GM12878 (cell line): ENCODE data around the gene MCEE. TPM values are rescaled to one million over a fixed set of nuclear protein-coding genes. Genes with fewer than 3 reads are reported as not detected.
"Not testable (repeated sequence)": the region's sequence is repeated elsewhere in the genome, so short reads cannot be mapped to it uniquely, and the experiment has no call there.

Source experiments
- ATAC-seq: fragments of 200-7000 bp; cut with Tn5 transposase; 3 replicates; pipeline ENCODE4 v1.9.1; 2020; ENCODE audit warnings: mild to moderate bottlenecking, moderate library complexity
- BruUV-seq: library from RNA; stranded (reverse); fragments of 400-500 nt; replicated peaks from 2 replicates; lab custom pipeline; 2021; lab: Mats Ljungman, UMichigan
- CTCF ChIA-PET: fragments of 300-600 bp; sonication (Branson Sonifier 250); formaldehyde crosslinking; extraction: SDS; loops from one replicate; lab custom pipeline; 2021; ENCODE audit warnings: inconsistent platforms; lab: Yijun Ruan, JAX
- POLR2A ChIA-PET: fragments of 350-600 bp; formaldehyde crosslinking; extraction: SDS; loops from one replicate; lab custom pipeline; 2021; ENCODE audit warnings: inconsistent platforms; lab: Charles Lee
- RAD21 ChIA-PET: fragments of 300-600 bp; sonication (Branson Sonifier 250); formaldehyde crosslinking; loops from one replicate; lab custom pipeline; 2023; ENCODE audit warnings: antibody characterized with exemption; ENCODE audit not compliant: unreplicated experiment; lab: Charles Lee
- SMC1A ChIA-PET: fragments of 300-600 bp; sonication (Branson Sonifier 250); formaldehyde crosslinking; loops from one replicate; lab custom pipeline; 2023; ENCODE audit not compliant: unreplicated experiment, uncharacterized antibody; lab: Charles Lee
- DNase-seq: peaks from one replicate; pipeline ENCODE4 v3.0.0-alpha.2; 2011; ENCODE audit warnings: low read depth, low spot score
- FAIRE-seq: peaks from 3 replicates; lab custom pipeline; 2011; peaks lifted over from hg19 to GRCh38; lab: Jason Lieb, UNC
- H2AFZ ChIP-seq: 2 replicates; pipeline ENCODE4 v1.6.0; 2011; ENCODE audit warnings: low read depth, low read length, control low read depth; ENCODE audit not compliant: control insufficient read depth
- H3K27ac ChIP-seq: 2 replicates; pipeline ENCODE4 v1.5.1; 2011; ENCODE audit warnings: control low read depth; ENCODE audit not compliant: control insufficient read depth, insufficient read depth
- H3K27me3 ChIP-seq, 2 experiments: replicated peaks in 1 of 2; 2 replicates each; pipeline versions ENCODE4 v1.6.0 to v1.6.1; 2011; ENCODE audit warnings: low read length in 1 of 2; ENCODE audit not compliant: control insufficient read depth in 2 of 2, insufficient read depth in 2 of 2
- H3K36me3 ChIP-seq, 2 experiments: 2 replicates each; pipeline ENCODE4 v1.5.1; 2011; ENCODE audit warnings: low read length in 1 of 2; ENCODE audit not compliant: control insufficient read depth in 2 of 2, insufficient read depth in 2 of 2
- H3K4me1 ChIP-seq: 2 replicates; pipeline ENCODE4 v1.6.1; 2011; ENCODE audit warnings: mild to moderate bottlenecking, low read length, moderate library complexity, mixed read lengths; ENCODE audit not compliant: control insufficient read depth, insufficient read depth
- H3K4me2 ChIP-seq: 2 replicates; pipeline ENCODE4 v1.6.0; 2011; ENCODE audit warnings: control low read depth; ENCODE audit not compliant: control insufficient read depth, insufficient read depth
- H3K4me3 ChIP-seq: fragments of 200-600 bp; sonication (generic); 2 replicates; pipeline ENCODE4 v1.5.1; 2016
- H3K79me2 ChIP-seq: 2 replicates; pipeline ENCODE4 v1.6.0; 2011; ENCODE audit warnings: low read length; ENCODE audit not compliant: control insufficient read depth, insufficient read depth
- H3K9ac ChIP-seq: 2 replicates; pipeline ENCODE4 v1.8.0; 2011; ENCODE audit warnings: low read length, control low read depth, mixed read lengths; ENCODE audit not compliant: control insufficient read depth, insufficient read depth
- H3K9me3 ChIP-seq: replicated peaks from 3 replicates; pipeline ENCODE4 v1.5.1; 2011; ENCODE audit warnings: mild to moderate bottlenecking, low read length; ENCODE audit not compliant: control insufficient read depth, insufficient read depth
- H4K20me1 ChIP-seq: 2 replicates; pipeline ENCODE4 v1.6.0; 2011; ENCODE audit not compliant: control insufficient read depth, insufficient read depth
- BACH1 ChIP-seq: fragments of 450-650 bp; IDR thresholded peaks from 2 replicates; pipeline ENCODE4 v1.6.1; 2017; ENCODE audit warnings: mild to moderate bottlenecking, borderline replicate concordance
- BCL11A ChIP-seq: IDR thresholded peaks from 2 replicates; pipeline ENCODE4 v1.6.1; 2011; ENCODE audit warnings: low read depth, low read length
- CTCF ChIP-seq, 3 experiments: IDR thresholded peaks in 2 of 3; conservative IDR thresholded peaks in 1 of 3; 2 replicates each; pipeline ENCODE4 v1.5.1; 2011; ENCODE audit warnings: low read depth in 3 of 3, low read length in 3 of 3, mild to moderate bottlenecking in 3 of 3, control low read depth in 2 of 3, moderate library complexity in 2 of 3, inconsistent platforms in 1 of 3, mixed read lengths in 1 of 3; ENCODE audit not compliant: control insufficient read depth in 2 of 3, insufficient read depth in 1 of 3; ENCODE audit errors: extremely low read depth in 1 of 3
- EGR1 ChIP-seq, 2 experiments: IDR thresholded peaks; 1 replicate in 1 of 2; 2 replicates in 1 of 2; pipeline ENCODE4 v1.6.1; 2011 to 2012; ENCODE audit warnings: low read depth in 2 of 2, low read length in 2 of 2, borderline replicate concordance in 1 of 2, mild to moderate bottlenecking in 1 of 2, moderate library complexity in 1 of 2
- SIN3A ChIP-seq: IDR thresholded peaks from 2 replicates; pipeline ENCODE4 v1.6.1; 2012; ENCODE audit warnings: low read depth, low read length, improper control_type of control experiment
- WGBS: methylation state at CpG from one replicate; pipeline ENCODE4 v1.1.6; 2016; ENCODE audit warnings: low lambda C conversion rate; ENCODE audit not compliant: insufficient replicate concordance, insufficient coverage; ENCODE audit errors: missing lambda C conversion rate; 5-methylcytosine and 5-hydroxymethylcytosine counted together
- in situ Hi-C: fragments of 300-500 bp; cut with MboI; formaldehyde crosslinking; loops from 9 replicates; pipeline ENCODE4 v1.14.3; 2018; ENCODE audit warnings: mixed read lengths
- intact Hi-C: fragments of 100-400 bp; cut with micrococcal nuclease; formaldehyde crosslinking; loops from one replicate; pipeline ENCODE4 v1.14.2; 2022; ENCODE audit not compliant: unreplicated experiment
- polyA plus RNA-seq, 11 experiments: library from polyadenylated mRNA; depleted of rRNA in 4 of 11; unstranded in 6 of 11; stranded (reverse) in 5 of 11; fragments of >200 nt; fragmentation: Nextera tagmentation in 4 of 11; fragmentation: Illumina TruSeq in 1 of 11; extraction: Ambion mirVana in 4 of 11; extraction: Trizol in 1 of 11; gene quantifications; 1 replicate in 1 of 11; 2 replicates in 10 of 11; pipeline versions ENCODE4 v1.2.1 to v1.2.3, GENCODE V29; 2011 to 2016; ENCODE audit warnings: inconsistent platforms in 2 of 11, missing spikeins in 2 of 11, low read depth in 1 of 11
- total RNA-seq, 4 experiments: library from RNA; depleted of rRNA in 3 of 4; stranded (reverse); fragments of >200 nt in 3 of 4; fragmentation: Illumina TruSeq in 1 of 4; extraction: Trizol in 1 of 4; gene quantifications; 2 replicates each; pipeline versions ENCODE4 v1.2.1 to v1.2.3, GENCODE V29; 2013 to 2021
- TF ChIP-seq, protein P1 (sequence below): fragments of 450-650 bp; IDR thresholded peaks from 2 replicates; pipeline ENCODE4 v1.6.1; 2016; ENCODE audit warnings: mild to moderate bottlenecking

The MCEE gene
- total and polyA plus RNA-seq, 10 of the 15 experiments (the other 5 are each of a cell fraction or from before 2014, with no cell fraction given) = 17.3 to 63.4 (median 20.9) TPM

DNA sequence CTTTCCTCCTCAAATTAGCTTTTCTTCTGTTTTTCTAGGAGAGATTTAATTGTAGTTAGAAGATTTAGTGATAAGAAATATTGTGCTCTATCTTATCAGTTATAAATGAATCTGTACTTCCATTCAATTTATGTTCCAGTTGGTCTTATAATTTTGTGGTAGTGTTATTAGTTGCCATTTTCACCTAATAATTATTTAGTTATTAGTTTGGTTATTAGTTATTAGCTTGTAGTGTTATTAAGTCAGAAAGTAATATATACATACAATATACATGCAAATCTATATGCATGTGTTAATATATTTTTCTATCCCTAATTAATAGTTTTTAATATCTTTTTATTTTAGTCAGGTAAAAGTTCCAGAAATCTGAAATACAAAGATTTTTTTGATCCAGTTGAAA, 3.6 kb upstream of the MCEE start:
- ChIA-PET POLR2A (interaction anchor here (0.8 to 1.0 kb wide), 2 partner anchors 14 to 64 kb away, joined by 3 read pairs; no protein-coding TSS in a partner anchor), CTCF (interaction anchor here (1.6 to 2.8 kb wide), 3 partner anchors 33 to 64 kb away, joined by 4 to 7 read pairs (median 5); no protein-coding TSS in a partner anchor), RAD21 (interaction anchor here (1.5 kb wide), 1 partner anchor 62 kb away, joined by 4 read pairs; no protein-coding TSS in a partner anchor), SMC1A (interaction anchor here (0.6 to 2.5 kb wide), 4 partner anchors 33 to 83 kb away, joined by 3 to 10 read pairs (median 6); partner anchors contain the start of gene NAGK)
- 0 out of 2 replicates have a peak, but pooled peaks cover 2% of the 10 kb centered on the region for H3K4me1 ChIP-seq
- H2AFZ ChIP-seq = no peak overlapping the region
- no peaks in the 10 kb centered on the region for H3K9me3 ChIP-seq
- H3K4me2 ChIP-seq = no peak overlapping the region
- no peak overlapping the region for H3K4me3 ChIP-seq
- H3K9ac ChIP-seq = no peak overlapping the region
- H3K27me3 ChIP-seq = no peaks in the 10 kb centered on the region
- BruUV-seq = no TSS peak
- FAIRE-seq (no peak), ATAC-seq (no peak), DNase-seq (no peak)
- H3K79me2 ChIP-seq = peaks cover 50% of the 10 kb centered on the region
- intact Hi-C loops (no loop called here), in situ Hi-C loops (no loop called here)
- no peak for TF ChIP-seq SIN3A
- TF ChIP-seq BCL11A = no peak
- TF ChIP-seq EGR1 (IDR thresholded peaks at IDR 0.05; ENCODE audit: borderline replicate concordance in 1 of 2, low read depth in 2 of 2, low read length in 2 of 2) = no peak
- TF ChIP-seq, protein P1, sequence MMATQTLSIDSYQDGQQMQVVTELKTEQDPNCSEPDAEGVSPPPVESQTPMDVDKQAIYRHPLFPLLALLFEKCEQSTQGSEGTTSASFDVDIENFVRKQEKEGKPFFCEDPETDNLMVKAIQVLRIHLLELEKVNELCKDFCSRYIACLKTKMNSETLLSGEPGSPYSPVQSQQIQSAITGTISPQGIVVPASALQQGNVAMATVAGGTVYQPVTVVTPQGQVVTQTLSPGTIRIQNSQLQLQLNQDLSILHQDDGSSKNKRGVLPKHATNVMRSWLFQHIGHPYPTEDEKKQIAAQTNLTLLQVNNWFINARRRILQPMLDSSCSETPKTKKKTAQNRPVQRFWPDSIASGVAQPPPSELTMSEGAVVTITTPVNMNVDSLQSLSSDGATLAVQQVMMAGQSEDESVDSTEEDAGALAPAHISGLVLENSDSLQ = no peak
- TF ChIP-seq BACH1 = no peak
- TF ChIP-seq CTCF (IDR thresholded peaks at IDR 0.05 in 2 of 3, conservative IDR thresholded peaks at IDR 0.05 in 1 of 3; ENCODE audit: control insufficient read depth in 2 of 3, extremely low read depth in 1 of 3, insufficient read depth in 1 of 3, low read depth in 3 of 3, low read length in 3 of 3) = no peak
- H4K20me1 ChIP-seq = no peaks in the 10 kb centered on the region
- no peak overlapping the region for H3K27ac ChIP-seq
- H3K36me3 ChIP-seq = peaks cover 2 to 17% of the 10 kb centered on the region in 2 experiments

DNA sequence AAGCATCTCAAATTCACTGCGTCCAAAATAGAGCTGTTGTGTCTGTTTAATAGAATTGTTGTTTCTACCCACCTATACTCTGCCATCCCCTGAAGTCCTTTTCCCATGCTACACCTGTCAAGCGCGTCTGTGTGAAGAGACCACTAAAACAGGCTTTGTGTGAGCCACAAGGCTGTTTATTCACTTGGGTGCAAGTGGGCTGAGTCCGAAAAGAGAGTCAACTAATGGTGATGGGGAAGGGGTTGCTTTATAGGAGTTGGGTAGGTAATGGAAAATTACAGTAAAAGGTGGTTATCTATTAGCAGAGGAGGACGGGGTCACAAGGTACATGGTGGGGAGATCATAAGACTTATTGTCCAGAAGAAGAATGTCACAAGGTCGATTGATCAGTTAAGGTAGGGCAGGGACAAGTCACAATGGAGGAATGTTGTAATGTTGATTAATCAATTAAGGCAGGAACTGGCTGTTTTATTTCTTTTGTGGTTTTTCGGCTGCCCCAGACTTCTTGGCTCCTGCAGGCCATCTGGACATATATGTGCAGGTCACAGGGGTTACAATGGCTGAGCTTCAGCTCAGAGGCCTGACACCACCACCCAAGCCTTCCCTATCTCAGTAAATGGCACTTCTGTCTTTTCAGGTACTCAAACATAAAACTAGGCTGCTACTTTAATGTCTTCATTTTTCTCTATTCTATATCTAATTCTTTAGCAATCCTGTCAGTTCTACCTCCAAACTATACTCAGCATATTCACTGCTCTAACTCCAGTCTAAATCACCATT, 1.5 kb upstream of the MCEE start:
- peak overlapping the region; percentile 90 for H3K4me2 ChIP-seq
- peak overlapping the region; percentile 86 for H3K27ac ChIP-seq
- POLR2A ChIA-PET = interaction anchor here (1.0 to 3.7 kb wide), 2 partner anchors 30 to 63 kb away, joined by 4 to 62 read pairs; partner anchors contain the start of gene NAGK
- H3K27me3 ChIP-seq, H2AFZ ChIP-seq, ATAC-seq, H4K20me1 ChIP-seq, BruUV-seq, H3K4me1 ChIP-seq, DNase-seq, in situ Hi-C loops, H3K9me3 ChIP-seq, FAIRE-seq: not testable (repeated sequence)
- SMC1A ChIA-PET = interaction anchor here (1.0 to 3.6 kb wide), 5 partner anchors 20 to 72 kb away, joined by 3 to 40 read pairs (median 4); no protein-coding TSS in a partner anchor
- H3K36me3 ChIP-seq = peaks cover 2 to 12% of the 10 kb centered on the region in 2 experiments
- CTCF ChIA-PET = interaction anchor here (0.6 to 3.9 kb wide), 13 partner anchors 8 to 201 kb away, joined by 3 to 36 read pairs (median 4); partner anchors contain the start of genes NAGK and ZNF638
- 40% methylated on average over 7 of the region's 7 CpGs for WGBS
- RAD21 ChIA-PET = interaction anchor here (1.2 to 3.2 kb wide), 6 partner anchors 25 to 82 kb away, joined by 3 to 28 read pairs (median 10); partner anchors contain the start of gene NAGK
- peaks cover 65% of the 10 kb centered on the region for H3K79me2 ChIP-seq
- intact Hi-C loops = loop anchor here (2.0 kb wide), 2 partner anchors 59 to 67 kb away; no protein-coding TSS in a partner anchor
- H3K9ac ChIP-seq = peak overlapping the region; percentile 79
- peak overlapping the region; percentile 93 for H3K4me3 ChIP-seq
